ENCODE results near the gene IL26.

Gene IL26

GRCh38 chr12:68240079-68240478, 14.5 kb upstream of the IL26 start:
- no peak overlapping the region for H3K27ac ChIP-seq
- TF ChIP-seq, protein P1, sequence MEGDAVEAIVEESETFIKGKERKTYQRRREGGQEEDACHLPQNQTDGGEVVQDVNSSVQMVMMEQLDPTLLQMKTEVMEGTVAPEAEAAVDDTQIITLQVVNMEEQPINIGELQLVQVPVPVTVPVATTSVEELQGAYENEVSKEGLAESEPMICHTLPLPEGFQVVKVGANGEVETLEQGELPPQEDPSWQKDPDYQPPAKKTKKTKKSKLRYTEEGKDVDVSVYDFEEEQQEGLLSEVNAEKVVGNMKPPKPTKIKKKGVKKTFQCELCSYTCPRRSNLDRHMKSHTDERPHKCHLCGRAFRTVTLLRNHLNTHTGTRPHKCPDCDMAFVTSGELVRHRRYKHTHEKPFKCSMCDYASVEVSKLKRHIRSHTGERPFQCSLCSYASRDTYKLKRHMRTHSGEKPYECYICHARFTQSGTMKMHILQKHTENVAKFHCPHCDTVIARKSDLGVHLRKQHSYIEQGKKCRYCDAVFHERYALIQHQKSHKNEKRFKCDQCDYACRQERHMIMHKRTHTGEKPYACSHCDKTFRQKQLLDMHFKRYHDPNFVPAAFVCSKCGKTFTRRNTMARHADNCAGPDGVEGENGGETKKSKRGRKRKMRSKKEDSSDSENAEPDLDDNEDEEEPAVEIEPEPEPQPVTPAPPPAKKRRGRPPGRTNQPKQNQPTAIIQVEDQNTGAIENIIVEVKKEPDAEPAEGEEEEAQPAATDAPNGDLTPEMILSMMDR (conservative IDR thresholded peaks at IDR 0.05) = no peak

DNA sequence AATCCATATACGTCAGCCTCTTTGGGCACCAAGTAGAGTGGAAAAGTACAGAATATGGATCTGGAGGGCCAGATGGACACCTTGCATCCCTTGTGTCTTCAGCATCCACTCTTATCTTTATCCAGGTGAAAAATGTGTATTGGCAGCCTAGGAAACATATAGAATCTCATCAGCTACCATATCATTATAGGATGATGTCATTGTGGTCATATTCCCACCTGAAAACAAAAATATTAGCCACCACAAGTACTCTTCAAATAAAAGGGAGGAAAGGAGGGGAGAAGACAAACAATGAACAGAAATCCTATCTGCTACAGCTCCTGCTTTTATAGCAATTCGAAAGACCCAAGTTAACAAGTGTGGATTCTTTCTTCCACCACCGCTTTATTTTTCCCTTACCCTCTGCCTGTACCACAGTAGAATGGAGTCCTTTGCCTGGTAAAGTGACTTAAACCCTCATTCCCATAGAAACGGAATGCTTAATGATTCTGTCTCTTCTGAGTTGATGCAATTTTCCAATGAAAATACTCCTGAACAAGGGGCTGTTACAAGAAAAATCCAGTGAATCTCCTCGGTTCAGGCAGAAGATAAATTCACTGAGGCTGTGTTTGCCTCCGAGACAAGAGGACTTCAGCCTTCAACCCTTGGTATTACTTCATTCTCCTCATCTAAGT, 13.8 kb upstream of the IL26 start:
- H3K27ac ChIP-seq = no peak overlapping the region
- TF ChIP-seq, protein P1 (conservative IDR thresholded peaks at IDR 0.05) = no peak

GRCh38 chr12:68237619-68238018, 12.0 kb upstream of the IL26 start:
- no peak overlapping the region for H3K27ac ChIP-seq
- TF ChIP-seq, protein P1 (conservative IDR thresholded peaks at IDR 0.05) = no peak

DNA sequence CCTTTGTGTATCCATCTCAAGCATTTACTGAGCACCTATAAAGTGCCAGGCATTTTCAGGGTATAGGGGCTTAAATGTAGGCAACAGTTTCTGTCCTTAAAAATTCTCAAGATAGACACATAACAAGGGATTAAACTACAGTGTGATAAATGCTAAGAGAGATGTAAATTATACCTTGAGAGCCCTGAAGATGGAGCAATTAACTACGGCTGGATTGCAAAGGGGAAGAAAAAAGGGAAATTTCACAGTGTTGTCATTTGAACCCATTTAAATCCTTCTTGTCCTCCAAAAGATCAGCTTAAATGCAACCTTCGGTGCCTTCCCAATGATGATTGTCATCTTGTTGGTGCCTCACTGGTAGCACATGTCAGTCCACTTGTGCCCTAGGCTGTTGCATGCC, 11.5 kb upstream of the IL26 start:
- peak overlapping the region; percentile 19; the same call in 1 of the 2 replicates for H3K27ac ChIP-seq

GRCh38 chr12:68236421-68237059, 10.9 kb upstream of the IL26 start:
- TF ChIP-seq, protein P1 (conservative IDR thresholded peaks at IDR 0.05) = 0 out of 2 replicates have a peak, but pooled peaks have one; percentile 2
- H3K27ac ChIP-seq = peak overlapping the region; percentile 19; the same call in 1 of the 2 replicates

More for the DNA sequence above, 11.5 kb upstream of the IL26 start:
- TF ChIP-seq, protein P1 (conservative IDR thresholded peaks at IDR 0.05) = 0 out of 2 replicates have a peak, but pooled peaks have one; percentile 12

GRCh38 chr12:68235576-68235975, 10.0 kb upstream of the IL26 start:
- TF ChIP-seq, protein P1 (conservative IDR thresholded peaks at IDR 0.05) = no peak
- no peak overlapping the region for H3K27ac ChIP-seq

DNA sequence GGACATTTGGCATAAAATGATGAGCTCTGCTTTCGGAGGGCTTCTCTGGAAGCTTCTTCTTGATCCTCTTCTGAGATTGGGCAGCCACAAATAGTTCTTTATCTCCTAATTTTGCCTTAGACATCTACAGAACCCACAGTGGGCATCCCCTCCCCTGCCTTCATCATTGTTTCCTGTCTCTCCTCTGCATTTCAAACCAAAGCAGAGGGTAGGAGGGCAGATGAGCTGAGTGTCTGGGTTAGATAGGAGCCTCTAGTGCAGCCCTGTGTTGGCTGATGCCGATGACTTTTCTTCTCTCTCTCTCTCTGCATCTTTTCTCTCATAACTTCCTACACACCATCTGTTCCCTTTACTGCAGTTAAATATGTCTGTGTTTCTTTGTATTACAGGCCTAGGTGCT, 8.5 kb upstream of the IL26 start:
- TF ChIP-seq, protein P1 (conservative IDR thresholded peaks at IDR 0.05) = no peak

More for the DNA sequence above, 8.5 kb upstream of the IL26 start:
- no peak overlapping the region for H3K27ac ChIP-seq

All from VCaP (cell line).